Vagina (tissue), 2 donors: Measurements from ENCODE around the gene LTO1.

Source experiments
- CTCF ChIP-seq, 3 experiments: fragments of 450-650 bp in 2 of 3; fragments of 200-600 bp in 1 of 3; sonication (generic) in 1 of 3; IDR thresholded peaks; one replicate each; pipeline ENCODE4 v1.5.1; 2017 to 2019; ENCODE audit warnings: antibody characterized with exemption in 3 of 3, mild to moderate bottlenecking in 2 of 3, moderate library complexity in 2 of 3
- POLR2A ChIP-seq, 2 donors: fragments of 450-650 bp; IDR thresholded peaks; one replicate each; pipeline ENCODE4 v1.6.1; 2017; ENCODE audit warnings: antibody characterized with exemption in 2 of 2, mild to moderate bottlenecking in 2 of 2, moderate library complexity in 2 of 2

DNA sequence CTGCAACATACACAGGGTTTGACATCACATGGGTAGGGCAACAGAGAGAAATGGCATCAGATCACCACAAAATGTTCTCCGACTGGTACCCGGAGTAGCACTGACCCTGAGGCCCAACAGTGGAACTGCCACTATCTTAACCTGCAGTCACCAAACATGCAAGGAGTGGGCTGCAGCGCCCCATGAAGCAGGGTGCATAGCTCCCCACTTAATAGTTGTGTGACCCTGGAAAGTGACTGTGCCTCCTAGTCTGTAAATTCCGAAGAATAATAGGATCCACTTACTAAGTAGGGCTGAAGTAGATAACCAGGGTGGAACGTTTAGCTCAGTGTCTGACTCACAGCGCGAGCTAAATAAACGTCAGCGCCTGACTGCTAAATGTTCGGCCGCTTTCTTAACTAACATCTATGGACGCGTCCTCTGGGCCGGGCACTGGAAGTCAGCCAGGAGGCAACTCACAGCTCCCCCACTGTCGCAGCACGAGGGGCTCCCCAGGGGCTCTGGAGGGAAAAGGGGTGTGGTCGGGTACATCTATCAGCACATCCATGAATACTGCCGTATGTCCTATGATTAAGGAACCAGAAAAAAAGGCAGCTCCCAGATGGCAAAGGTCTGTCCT, 777 bp downstream of the LTO1 start:
- TF ChIP-seq CTCF (IDR thresholded peaks at IDR 0.05) (no peak), POLR2A (IDR thresholded peaks at IDR 0.05) (no peak)
